Glutamatergic neuron (in vitro differentiated cells): Measurements from ENCODE around the gene PPAN. TPM values are rescaled to one million over a fixed set of nuclear protein-coding genes. Genes with fewer than 3 reads are reported as not detected.

Experiments used
- DNase-seq: peaks from one replicate; pipeline ENCODE4 v3.0.0; 2022
- H3K27ac Mint-ChIP-seq: one replicate; pipeline ENCODE4 v1.8.0; 2020; ENCODE audit warnings: mild to moderate bottlenecking, mixed read lengths, inconsistent platforms; ENCODE audit not compliant: unreplicated experiment
- H3K27me3 Mint-ChIP-seq: one replicate; pipeline ENCODE4 v1.8.0; 2020; ENCODE audit warnings: mild to moderate bottlenecking, moderate library complexity, mixed read lengths, inconsistent platforms; ENCODE audit not compliant: unreplicated experiment
- H3K36me3 Mint-ChIP-seq: one replicate; pipeline ENCODE4 v1.8.0; 2020; ENCODE audit warnings: mild to moderate bottlenecking, mixed read lengths, inconsistent platforms; ENCODE audit not compliant: unreplicated experiment
- H3K4me1 Mint-ChIP-seq: one replicate; pipeline ENCODE4 v1.8.0; 2020; ENCODE audit warnings: mild to moderate bottlenecking, low read depth, mixed read lengths, inconsistent platforms; ENCODE audit not compliant: unreplicated experiment
- H3K4me3 Mint-ChIP-seq: one replicate; pipeline ENCODE4 v1.8.0; 2020; ENCODE audit warnings: mild to moderate bottlenecking, mixed read lengths, inconsistent platforms; ENCODE audit not compliant: unreplicated experiment
- H3K9me3 Mint-ChIP-seq: one replicate; pipeline ENCODE4 v1.8.0; 2020; ENCODE audit warnings: mild to moderate bottlenecking, moderate library complexity, mixed read lengths, inconsistent platforms; ENCODE audit not compliant: unreplicated experiment
- total RNA-seq: library from RNA; stranded (reverse); fragmentation: NEBNext Ultra II Directional; extraction: Animal tissue kit (Norgen Biotek cat#: 25700); gene quantifications from one replicate; pipeline ENCODE4 v1.2.1, GENCODE V29; 2021; ENCODE audit not compliant: unreplicated experiment
- TF ChIP-seq, protein P1 (sequence below): fragments of 200-600 bp; sonication (generic); IDR thresholded peaks from one replicate; pipeline ENCODE4 v1.5.0; 2021; ENCODE audit not compliant: partially characterized antibody, unreplicated experiment

The PPAN gene
- total RNA-seq, 1 donor from 2014 or later: 44.5 TPM

DNA sequence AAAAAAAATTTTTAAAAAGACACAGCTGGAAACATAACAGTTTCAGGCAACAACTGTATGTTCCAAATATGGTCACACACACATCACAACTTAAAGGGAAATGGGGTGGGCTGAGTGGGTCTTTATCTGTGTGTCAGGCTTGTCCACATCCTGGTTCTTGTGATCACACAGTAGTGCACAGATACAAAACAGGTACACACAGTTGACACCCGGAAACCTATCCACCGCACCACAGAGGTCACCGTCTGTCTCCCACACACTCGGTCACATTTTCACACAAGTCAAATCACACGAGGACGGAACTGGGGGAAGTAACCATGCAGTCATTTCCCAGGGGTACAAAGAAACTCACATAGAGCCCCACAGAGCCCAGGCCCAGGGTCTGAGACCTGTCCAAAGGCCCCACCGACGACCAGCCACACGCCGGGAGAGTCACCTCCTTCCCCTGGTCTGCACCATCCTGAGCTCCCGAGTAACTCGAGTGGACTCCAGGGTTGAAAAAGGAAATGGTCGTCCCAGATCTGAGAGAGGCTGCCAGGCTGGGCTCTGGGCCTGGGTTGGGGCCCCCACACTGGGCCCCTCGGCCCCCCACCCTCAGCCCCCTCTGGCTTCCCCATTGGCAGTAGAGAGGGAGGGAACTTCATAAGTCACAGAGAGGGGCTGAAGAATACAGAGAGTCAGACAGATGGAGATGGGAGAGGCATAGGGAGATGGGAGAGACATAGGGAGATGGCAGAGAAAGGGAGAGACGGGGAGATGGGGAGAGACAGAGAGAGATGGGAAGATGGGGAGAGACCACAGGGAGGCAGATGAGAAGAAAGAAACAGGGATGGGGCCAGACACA is 1.3 kb upstream of the PPAN start:
- TF ChIP-seq, protein P1, sequence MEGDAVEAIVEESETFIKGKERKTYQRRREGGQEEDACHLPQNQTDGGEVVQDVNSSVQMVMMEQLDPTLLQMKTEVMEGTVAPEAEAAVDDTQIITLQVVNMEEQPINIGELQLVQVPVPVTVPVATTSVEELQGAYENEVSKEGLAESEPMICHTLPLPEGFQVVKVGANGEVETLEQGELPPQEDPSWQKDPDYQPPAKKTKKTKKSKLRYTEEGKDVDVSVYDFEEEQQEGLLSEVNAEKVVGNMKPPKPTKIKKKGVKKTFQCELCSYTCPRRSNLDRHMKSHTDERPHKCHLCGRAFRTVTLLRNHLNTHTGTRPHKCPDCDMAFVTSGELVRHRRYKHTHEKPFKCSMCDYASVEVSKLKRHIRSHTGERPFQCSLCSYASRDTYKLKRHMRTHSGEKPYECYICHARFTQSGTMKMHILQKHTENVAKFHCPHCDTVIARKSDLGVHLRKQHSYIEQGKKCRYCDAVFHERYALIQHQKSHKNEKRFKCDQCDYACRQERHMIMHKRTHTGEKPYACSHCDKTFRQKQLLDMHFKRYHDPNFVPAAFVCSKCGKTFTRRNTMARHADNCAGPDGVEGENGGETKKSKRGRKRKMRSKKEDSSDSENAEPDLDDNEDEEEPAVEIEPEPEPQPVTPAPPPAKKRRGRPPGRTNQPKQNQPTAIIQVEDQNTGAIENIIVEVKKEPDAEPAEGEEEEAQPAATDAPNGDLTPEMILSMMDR: no peak
- no peak for DNase-seq
- Mint-ChIP-seq H3K4me1 (peaks cover 5% of the 10 kb centered on the region), H3K27ac (no peak overlapping the region), H3K9me3 (peaks cover 5% of the 10 kb centered on the region), H3K36me3 (no peaks in the 10 kb centered on the region), H3K4me3 (no peak overlapping the region), H3K27me3 (peaks cover 6% of the 10 kb centered on the region)

DNA sequence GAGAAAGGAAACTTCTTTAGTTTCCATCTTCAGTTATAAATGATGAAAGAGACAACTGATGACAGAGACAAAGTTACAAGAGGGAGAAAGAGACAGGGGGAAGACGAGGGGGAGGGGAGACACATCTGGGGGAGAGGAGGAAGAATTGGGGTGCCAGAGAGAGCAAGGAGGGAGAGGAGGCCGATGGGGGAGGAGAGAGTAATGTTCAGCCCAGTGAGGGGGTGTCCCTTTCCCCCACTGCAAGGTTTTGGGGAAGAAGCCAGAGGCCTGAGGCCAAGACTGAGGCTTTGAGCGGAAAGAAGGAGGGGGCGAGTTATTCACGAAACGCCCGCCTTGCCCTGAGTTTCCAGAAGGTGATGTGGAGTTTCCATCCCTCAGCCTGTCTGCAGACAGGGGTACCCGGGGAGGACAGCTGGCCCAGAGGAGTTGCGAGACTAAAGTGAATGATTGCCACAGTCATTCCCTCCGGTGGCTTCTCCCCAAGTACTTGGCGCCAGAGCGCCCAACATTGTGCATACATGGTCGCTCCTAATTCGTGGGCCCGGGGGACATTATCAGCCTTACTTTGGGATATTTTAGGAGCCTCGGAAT is 558 bp upstream of the PPAN start:
- peaks cover 5% of the 10 kb centered on the region for H3K9me3 Mint-ChIP-seq
- H3K27ac Mint-ChIP-seq: no peak overlapping the region
- no peaks in the 10 kb centered on the region for H3K36me3 Mint-ChIP-seq
- no peak for DNase-seq
- peaks cover 6% of the 10 kb centered on the region for H3K27me3 Mint-ChIP-seq
- peaks cover 5% of the 10 kb centered on the region for H3K4me1 Mint-ChIP-seq
- peak overlapping the region; percentile 85 for H3K4me3 Mint-ChIP-seq
- TF ChIP-seq, protein P1: no peak

DNA sequence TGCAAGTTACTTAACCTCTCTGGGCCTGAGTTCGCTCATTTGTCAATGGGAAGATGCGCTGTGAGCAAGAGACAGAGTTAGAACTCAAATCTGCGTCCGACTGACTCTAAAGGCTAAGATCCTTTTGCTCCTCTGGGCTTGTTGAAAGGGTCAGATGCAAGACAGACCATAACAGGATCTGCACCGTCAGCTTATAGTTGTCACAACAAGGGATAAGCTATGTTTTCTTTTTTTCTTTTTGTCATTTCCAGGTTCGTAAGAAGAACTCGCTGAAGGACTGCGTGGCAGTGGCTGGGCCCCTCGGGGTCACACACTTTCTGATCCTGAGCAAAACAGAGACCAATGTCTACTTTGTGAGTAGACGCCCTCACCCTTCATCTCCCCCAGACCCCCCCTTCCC is 1.1 kb downstream of the PPAN start:
- Mint-ChIP-seq H3K27me3 (peaks cover 4% of the 10 kb centered on the region), H3K4me3 (peak overlapping the region; percentile 85), H3K36me3 (no peaks in the 10 kb centered on the region), H3K9me3 (peaks cover 10% of the 10 kb centered on the region), H3K4me1 (peaks cover 5% of the 10 kb centered on the region), H3K27ac (peak overlapping the region; percentile 65)
- TF ChIP-seq, protein P1: no peak
- DNase-seq: no peak

DNA sequence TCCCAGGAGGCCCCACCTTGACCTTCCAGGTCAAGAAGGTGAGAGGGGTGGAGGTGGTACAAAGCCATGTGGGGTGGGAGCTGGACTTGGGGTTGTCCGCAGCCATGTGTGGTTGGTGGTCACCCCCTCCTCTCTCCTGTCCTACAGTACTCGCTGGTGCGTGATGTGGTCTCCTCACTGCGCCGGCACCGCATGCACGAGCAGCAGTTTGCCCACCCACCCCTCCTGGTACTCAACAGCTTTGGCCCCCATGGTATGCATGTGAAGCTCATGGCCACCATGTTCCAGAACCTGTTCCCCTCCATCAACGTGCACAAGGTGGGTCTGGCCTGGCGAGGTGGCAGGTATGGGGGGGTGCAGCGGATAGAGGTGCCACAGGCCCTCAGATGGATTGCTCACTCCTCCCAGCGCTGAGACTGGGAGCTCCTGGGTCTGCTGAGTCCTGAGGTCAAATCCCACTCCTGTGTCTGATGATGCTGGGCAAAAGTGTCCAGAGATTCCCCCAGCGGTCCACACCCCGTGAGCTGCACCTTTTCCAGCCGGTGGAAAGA is 1.7 kb downstream of the PPAN start:
- Mint-ChIP-seq H3K9me3 (peaks cover 10% of the 10 kb centered on the region), H3K36me3 (no peaks in the 10 kb centered on the region), H3K27me3 (peaks cover 2% of the 10 kb centered on the region), H3K4me3 (peak overlapping the region; percentile 85), H3K4me1 (peaks cover 5% of the 10 kb centered on the region), H3K27ac (no peak overlapping the region)
- TF ChIP-seq, protein P1: no peak
- DNase-seq: no peak

DNA sequence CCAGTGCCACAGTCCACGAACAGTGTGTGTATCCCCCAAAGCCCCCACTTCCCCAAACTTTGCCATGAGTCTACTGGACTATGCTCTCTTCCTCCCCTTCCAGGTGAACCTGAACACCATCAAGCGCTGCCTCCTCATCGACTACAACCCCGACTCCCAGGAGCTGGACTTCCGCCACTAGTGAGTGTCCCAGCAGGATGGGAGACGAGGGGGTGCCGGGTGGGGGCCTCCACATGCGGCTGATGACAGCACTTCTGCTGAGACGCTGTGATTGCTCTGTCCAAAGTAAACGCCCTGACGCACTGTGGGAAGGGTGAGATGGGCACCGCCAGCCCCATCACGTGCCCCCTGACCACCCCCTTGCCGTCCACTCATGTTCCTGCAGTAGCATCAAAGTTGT is 3.4 kb downstream of the PPAN start:
- Mint-ChIP-seq H3K27me3 (peaks cover 2% of the 10 kb centered on the region), H3K9me3 (peaks cover 10% of the 10 kb centered on the region), H3K4me1 (peaks cover 5% of the 10 kb centered on the region), H3K36me3 (no peaks in the 10 kb centered on the region), H3K4me3 (no peak overlapping the region), H3K27ac (no peak overlapping the region)
- TF ChIP-seq, protein P1: no peak
- DNase-seq: no peak
